Activated CD8-positive, alpha-beta memory T cell treated with anti-CD3 and anti-CD28 coated beads, Interleukin-2, amount 50 U/mL, for 4 hours (primary cell): Measurements from ENCODE around the gene PVALB.

Experiments used
- DNase-seq: peaks from one replicate; pipeline ENCODE4 v3.0.0-alpha.2; 2020

The PVALB gene

DNA sequence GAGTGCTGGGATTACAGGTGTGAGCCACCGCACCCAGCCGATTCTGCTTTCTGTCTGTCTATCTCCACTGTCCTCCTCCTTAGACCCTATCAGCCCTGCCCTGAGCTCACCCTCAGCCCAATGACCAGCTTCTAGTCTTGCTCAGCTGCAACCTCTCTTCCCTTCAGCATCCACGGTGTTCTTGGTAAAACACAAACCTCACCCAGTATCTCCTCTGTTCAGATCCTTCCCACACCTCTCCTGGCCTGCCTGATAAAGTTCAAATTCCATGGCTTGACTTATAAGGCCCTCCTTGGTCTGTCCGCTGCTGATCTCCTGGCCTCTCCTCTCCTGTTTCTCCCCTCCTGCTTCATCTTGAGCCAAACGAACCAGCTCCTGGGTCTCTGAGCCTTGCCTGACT lies 29.4 kb upstream of the PVALB start:
- DNase-seq, result no peak

DNA sequence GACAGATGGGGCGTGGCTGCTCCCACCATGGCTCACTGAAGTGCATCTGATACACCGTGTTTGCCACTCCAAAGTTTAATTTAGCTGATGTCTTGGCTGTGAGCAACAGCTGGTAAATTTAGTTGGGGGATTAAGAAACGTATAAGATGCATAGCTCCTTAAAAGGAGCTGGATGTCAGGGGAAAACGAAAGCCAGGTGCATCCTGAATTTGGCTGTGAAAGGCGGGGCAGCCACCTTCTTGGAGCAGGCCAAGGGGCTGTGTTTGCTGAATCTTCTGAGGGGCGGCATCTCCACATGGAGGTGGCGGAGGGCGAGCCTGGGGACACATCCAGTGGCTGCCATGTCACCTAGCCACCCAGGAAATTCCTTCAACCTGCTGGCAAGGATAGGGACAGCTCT lies 23.3 kb upstream of the PVALB start:
- no peak for DNase-seq

DNA sequence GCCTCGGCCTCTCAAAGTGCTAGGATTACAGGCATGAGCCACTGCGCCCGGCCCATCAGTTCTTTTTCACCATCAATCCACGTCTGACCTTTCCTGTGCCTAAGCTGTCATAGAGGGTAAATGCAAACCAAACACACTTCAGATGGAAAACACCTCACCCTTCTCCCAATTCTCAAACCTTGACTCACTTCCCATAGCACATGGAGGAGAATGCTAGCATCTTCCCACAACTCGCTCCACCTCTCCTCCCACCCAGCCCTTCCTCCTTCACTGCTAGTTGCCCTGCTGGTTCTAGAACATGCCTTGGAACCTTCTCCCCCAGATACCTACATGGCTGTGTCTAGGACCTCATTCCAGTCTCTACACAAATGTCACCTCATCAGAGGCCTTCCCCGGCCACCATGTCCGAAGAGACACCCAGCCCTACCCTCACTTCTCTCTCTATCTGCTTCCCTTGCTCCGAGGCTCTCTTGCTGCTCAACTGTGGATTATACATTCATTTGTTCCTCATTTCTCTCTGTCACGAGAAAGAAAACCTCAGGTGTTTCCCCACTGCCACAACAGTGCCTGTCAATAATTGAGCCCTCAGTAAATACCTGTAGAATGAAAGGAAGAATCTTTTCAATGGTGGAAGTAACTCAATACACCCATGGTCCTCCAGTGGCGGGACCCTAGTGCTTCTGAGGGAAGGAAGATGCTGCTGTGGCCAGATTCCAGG lies 22.7 kb upstream of the PVALB start:
- no peak for DNase-seq

DNA sequence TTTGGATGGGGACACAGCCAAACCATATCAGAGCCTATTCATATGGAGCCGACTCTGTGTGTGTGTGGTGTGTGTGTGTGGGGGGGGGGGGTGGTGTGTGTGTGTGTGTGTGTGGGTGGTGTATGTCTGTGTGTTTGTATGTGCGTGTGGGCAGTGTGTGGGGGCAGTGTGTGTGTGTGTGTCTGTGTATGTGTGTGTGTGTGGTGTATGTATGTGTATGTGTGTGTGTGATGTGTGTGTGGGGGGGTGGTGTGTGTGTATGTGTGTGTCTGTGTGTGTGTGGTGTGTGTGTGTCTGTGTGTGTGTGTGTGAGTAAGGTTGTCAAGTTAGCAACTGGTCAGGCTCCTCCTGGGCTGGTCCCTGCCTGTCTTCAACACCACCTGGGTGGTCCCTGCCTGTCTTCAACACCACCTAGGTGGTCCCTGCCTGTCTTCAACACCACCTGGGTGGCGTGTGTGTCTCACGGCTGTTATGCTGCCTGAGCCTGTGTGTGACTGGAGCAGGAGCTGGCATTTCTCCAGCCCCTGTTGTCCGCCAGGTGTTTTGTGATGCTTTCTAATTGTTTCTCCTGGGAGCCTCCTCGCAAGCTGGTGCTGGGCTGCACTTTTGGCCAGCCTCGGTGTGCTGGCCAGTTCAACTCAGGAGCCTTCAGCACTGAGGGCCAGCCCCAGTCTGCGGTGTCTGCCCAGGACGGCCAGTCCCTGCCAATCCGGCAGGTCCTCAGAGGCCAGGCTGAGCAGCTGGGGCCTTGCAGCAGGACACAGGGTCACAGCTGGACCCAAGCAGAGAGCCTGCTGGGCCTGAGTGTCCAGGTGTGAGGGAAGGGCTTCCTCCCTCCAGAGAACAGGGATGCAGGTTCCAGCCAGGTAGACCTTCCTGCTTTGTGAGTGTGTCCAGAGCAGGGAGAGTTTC lies 21.5 kb upstream of the PVALB start:
- no peak for DNase-seq

DNA sequence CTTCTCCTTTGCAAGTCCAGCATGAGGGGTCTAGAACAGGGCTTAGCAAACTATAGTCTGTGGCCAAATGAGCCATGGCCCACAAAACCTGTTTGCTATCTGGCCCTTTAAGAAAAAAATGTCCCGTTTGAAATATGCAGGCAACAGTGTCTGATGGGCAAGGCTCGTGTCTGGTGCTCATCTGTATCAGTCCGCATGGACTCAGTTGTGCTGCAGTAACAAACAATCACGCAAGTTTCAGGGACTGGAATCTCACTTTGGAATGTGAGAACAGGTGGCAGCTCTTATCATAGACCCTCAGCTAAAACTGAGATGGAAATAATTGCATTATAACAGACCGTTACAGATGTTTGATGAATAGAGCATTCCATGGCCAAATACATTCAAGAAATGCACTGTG lies 19.1 kb upstream of the PVALB start:
- no peak for DNase-seq

DNA sequence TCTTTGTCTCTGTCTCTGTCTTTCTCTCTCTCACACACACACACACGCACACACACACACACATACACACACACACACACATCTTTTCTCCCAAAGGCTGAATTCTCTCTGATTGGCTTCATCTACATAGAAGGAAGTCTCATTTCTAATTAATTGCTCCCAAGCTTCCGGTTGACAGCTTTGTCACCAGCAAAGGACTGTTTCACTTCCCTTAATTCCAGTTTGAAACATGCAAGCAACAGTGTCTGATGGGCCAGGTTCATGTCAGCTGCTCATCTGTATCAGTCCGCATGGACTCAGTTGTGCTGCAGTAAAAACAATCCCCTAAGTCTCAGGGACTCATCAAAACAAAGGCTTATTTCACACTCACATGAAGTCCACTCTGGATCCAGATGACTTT lies 16.2 kb upstream of the PVALB start:
- no peak for DNase-seq

DNA sequence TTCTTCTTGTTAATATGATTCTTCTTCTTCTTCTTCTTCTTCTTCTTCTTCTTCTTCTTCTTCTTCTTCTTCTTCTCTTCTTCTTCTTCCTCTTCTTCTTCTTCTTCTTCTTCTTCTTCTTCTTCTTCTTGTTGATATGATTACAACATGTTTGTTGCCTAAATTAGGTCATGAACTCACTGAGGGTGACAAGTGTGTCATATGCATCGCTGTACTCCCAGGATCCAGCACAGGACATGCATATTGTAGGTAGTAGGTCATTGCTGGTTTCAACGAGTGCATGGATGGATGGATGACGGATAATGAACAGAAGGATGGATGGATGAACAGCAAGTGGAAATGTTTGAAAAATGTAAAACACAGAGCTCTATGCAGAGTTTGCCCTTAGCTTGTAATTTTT lies 14.9 kb upstream of the PVALB start:
- no peak for DNase-seq

DNA sequence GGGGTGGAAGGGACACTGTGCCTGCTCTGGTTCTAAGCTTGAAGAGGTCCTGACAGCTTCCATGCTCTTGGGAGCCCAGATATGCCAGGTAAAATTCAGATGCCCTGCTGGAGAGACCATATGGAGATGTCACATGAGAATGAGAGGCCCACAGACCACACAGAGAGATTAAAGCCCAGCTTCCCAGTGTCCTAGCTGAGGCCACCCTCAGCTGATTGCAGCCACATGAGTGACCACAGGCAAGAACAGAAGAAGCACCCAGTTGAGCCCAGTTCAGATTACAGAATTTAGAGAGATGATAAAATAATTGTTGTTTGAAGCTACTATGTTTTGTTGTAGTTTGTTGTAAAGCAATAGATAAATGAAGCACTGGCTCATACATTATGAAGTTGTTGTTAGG lies 14.4 kb upstream of the PVALB start:
- no peak for DNase-seq

DNA sequence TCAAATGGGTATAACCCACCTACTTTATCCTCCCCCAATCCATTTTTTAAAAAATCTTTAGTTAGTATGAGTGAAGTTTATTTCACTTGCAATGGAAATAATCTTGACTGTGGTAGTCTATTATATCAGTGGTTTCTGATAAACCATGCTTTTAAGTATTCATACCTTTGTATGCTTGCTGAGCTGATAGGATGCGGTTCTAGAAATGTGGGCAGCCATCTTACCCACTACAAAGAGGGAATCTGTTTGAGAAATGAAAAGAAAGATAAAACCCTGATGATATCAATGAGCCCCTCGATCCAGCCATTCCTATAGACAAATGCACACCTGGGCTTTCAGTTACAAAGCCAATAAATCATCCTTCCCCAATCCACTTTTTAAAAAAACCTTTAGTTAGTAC lies 13.8 kb upstream of the PVALB start:
- no peak for DNase-seq

DNA sequence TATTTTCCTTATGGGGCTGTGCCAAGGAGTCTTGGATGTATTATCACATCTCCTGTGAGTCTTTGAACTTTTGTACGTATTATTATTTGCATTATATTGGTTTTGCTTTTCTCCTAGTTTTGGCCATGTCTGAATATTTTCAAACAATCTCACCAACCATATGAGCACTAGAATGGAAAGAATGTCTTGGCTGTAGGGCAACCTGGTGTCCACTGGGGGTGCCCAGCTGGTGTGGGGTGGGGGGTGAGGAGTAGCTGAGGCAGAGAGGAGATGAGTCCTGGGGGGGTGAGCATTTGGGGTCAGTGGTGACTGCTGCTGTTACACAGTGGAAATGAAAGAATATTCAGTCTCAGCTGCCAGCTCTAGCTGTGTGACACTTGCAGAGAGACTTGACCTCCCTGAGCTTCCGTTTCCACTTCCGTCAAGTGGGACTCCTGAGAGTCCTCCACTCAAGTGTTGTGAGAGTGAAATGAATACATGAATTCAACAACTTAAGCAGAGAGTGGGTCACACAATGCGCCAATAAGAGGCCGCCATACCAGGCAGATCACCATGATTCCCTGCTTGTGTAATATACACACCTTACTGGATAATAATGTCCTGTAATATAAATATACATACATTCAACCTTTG lies 12.7 kb upstream of the PVALB start:
- no peak for DNase-seq

DNA sequence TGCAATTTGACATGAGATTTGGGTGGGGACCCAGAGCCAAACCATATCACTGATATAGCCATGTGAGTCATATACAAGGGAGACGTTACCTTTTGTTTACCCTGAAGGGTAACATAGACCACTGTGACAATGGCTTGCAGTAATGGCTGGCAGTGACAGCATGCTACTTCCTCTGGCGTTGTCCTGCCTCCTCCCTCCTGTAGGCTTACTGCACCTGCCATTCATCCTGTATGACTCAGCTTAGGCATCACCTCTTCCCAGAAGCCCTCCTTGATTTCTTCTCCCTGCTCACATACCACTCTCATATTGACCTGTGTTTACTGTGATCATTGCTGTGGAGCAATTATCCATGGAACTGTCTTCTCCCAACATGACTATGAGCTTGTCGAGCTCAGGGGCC lies 12.0 kb upstream of the PVALB start:
- DNase-seq, result no peak

DNA sequence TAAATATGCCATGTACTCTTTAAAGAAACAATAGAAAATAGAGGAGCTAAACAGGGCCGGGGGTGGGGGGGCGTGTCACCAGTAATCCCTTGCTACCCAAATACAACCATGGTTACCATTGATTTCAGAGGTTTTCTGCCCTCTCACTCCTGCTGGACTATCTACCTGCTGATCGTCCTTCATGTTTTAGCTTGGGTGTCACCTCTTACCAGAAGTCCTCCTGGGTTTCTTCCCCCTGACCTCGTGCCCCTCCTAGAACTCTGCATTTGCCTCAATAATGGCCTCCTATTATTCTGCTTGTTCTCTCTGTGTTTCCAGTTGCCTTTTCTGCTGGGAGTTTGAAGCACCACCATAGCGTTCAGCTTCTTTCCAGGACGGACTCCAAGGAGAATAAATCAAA lies 9.4 kb upstream of the PVALB start:
- DNase-seq, result no peak

DNA sequence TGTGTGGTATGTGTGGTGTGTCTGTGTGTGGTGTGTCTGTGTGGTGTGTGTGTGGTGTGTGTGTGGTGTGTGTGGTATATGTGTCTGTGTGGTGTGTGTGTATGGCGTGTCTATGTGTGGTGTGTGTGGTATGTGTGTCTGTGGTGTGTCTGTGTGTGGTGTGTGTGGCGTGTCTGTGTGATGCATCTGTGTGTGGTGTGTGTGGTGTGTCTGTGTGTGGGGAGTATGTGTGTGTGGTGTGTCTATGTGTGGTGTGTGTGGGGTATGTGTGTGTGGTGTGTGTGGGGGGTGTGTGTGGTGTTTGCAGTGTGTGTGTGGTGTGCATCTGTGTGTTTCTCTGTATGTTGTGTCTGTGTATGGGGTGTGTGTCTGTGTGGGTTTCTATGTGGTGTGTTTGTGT lies 7.8 kb upstream of the PVALB start:
- no peak for DNase-seq

DNA sequence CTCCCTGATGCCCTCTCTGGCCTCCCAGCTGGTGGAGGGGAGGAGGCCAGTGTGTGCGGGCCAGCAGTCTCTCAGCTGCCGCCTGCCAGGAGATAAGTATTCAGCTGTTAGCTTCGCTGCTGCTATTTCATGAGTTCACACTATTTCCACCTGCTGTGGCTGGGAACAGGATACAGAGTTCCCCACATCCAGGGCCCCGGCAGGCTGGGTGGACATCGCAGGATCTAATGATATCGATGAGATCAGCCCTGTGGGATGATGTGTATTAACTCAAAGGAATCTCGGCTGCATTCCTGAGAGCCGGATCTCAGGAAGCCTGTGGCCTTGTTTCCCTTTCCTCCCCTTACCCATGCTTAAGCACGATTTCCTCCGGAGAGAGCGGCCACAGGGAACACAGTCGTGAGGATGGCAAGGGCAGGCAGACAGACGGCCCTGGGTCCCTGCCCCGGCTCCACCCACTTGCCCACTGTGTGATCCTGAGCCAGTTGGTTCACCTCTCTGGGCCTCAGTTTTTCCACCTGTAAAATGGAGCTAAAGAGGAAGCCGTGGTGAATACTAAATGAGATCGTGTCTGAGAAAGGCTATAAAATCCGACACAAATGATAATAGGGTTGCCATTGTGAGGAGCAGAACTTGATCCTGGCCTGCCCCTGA lies 6.5 kb upstream of the PVALB start:
- DNase-seq, result no peak

DNA sequence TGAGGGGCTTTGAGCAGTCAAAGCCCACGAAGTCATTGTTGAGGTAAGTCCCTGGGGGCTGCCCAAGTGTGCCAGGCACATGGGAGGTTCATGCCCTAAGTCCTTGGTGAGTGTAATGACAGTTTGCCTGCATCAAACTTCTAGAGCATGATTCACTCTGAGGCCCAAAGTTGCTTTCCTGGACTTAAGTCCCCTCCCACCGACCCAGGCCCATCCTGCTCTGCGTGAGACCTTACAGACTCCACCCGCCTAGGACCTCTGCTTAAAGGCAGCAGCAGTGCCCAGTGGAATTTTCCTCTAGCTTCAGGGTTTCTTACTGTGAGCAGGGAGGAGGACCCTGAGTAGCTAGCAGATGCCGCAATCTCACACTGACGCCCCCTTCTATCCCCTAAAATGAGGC lies 5.7 kb upstream of the PVALB start:
- no peak for DNase-seq

DNA sequence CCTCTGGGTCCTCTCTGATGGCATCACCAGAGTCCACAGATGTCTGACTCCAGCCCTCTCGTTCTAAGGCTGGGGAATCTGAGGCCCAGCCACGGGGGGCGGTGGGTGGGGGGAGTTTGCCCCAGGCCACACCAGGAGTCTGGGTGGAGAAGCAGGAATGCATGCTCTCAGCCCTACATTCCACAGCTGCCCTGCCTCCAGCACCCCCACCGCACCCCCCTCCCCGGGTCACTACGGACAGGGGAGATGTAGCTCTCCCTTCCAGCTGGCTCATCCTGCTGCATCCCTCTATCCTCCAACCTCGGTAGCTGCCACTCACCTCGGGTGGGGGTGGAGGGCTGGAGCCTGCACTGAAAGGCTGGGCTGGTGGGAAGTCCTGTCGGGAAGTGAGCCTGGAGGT lies 2.3 kb upstream of the PVALB start:
- no peak for DNase-seq

DNA sequence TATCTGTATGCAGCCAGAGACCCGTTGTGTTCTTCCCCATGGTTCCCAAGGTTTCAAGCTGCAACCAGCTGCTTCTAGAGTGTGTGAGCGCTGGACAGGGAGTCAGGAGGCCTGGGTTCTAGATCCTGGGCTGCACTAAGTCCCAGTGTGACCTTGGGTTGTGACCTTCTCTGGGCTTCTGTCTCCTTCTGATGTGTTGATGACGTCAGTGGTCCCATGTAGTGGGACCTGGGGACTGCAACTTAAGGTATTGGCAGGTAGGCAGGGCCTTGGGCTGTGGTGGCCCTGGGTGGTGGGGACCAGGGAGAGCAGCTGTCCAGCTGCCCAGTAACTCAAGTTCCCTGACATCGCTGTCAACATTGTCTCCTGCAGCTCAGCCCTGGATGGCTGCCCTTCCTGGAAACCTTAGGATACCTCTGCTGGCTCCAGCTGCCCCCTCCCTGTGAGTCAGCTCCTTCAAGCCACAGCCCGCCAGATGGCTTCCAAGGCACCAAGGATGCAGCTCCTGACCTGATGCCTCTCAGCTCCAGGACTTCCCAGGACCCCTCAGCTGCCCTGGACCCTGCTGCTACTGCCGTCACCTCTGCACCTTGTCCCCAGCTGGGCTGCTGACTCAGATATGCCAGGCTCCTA lies 1.3 kb upstream of the PVALB start:
- DNase-seq, result no peak

DNA sequence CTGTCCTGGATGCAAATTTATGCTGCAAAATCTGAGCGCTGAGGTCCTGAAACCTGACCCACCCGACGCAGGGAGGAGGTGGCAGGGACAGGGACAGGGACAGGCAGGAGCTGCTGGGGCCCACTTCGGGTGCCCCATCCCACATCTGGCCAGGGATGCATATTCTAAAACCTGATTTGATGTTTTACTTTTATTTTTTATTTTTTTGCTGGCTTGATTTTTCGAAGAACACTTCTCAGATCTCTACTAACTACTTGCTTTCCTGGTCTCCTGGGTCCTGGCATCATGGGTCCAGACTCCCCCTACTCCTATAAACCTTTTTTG lies 652 bp upstream of the PVALB start:
- DNase-seq, result no peak

DNA sequence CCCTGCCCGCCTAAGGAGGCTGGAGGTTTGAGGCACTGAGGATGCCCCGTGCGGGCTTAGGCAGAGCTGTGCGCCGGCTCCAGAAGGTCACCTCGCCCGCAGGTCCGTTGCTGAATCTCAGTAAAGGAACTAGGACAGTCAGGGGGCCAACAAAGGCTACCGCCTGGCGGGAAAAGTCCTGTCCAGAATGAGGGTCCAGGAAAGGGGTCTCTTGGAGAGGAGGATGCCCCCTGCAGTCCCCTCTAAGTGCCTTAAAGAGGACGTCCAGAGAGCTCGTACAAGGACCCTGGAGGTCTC lies 548 bp downstream of the PVALB start:
- DNase-seq, result no peak

DNA sequence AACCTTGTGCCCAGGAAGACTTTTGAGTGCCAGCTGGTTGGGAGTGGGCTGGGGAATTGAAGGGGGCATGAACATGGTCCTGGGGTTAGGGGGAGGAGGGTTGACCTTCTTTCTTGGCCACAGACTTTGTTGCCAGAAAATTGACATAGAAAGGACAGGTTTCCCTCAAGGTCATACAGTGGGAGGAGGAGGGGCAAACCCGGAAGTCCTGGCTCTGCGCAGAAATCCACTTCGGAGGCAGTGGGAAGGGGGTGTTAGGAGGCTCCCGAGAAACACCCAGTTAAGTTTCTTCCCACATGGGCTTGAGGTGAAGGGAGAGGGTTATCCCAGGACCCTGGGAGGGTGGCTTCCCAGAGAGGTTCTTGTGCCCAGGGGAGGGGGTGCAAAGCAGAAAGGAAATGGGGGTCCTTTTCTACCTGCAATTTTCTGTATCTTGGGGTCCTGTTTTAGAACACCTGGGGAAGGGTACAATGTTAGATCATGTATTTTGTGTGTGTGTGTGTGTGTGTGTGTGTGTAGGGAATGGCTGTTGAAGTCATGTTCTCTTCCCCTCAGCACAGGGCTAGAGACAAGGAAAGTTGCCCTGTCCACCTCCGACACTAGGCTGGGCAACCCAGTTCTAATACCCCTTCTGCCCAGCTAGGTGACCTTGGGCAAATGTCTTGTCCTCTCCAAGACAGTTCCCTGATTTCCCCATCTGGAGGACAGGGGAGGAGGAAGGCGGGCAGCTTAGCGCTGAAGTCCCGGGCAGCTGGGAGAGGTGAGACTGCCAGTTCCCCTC lies 1.1 kb downstream of the PVALB start:
- no peak for DNase-seq

DNA sequence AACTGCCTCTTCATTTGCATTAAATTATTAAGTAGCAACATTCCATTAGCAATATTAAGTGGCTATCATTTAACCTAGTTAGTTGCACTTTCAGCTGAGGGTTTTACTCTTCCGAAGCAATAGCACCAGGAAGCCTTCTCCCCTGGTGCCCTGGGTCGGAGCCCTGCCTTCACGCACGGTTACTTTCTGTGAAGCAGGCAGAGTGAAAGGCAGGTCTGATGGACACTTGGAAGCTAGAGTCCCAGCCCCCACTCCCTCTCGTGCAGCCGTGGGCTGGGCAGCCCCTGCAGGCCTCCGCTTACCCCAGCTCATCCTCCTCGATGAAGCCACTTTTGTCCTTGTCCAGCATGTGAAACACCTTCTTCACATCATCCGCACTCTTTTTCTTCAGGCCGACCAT lies 2.0 kb downstream of the PVALB start:
- no peak for DNase-seq

DNA sequence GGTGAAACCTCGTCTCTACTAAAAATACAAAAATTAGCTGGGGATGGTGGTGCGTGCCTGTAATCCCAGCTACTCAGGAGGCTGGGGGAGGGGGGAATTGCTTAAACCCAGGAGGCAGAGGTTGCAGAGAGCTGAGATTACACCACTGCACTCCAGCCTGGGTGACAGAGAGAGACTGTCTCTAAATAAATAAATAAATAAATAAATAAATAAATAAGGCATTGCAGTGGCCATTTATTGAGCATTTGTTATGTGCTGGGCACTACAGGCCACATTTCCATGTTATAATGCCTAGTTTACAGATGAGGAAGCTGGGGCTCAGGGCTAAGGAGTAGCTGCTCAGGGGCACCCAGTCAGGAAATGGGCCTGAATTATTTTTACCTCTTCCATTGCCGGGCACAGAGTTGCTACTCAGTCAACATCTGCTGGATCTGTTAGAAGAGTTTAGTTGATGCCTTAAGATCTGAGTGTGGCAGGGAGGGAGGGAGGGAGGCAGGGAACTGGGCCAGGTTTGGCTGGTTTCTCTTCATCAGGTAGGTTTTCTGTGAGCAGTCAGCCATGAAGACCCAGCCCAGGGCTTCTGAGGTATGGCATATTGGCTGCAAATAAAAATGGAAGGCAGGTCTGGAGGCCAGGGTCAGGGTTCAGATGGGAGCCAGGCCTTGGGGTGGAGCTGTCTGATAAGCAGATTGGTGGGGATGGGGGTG lies 5.6 kb downstream of the PVALB start:
- no peak for DNase-seq
